Measurements from ENCODE around the gene TUBGCP5.

The TUBGCP5 gene

GRCh38 chr15:23073890-23074646 is 34.7 kb upstream of the TUBGCP5 start:
- DNase-seq (ENCODE audit: low read depth), result no peak
- no peak overlapping the region for H3K4me3 ChIP-seq (ENCODE audit: low read depth, low read length)
- TF ChIP-seq CTCF (IDR thresholded peaks at IDR 0.05; ENCODE audit: low read depth, low read length, missing control alignments), result no peak

GRCh38 chr15:23072633-23073032 is 33.3 kb upstream of the TUBGCP5 start:
- no peak for TF ChIP-seq CTCF (IDR thresholded peaks at IDR 0.05; ENCODE audit: low read depth, low read length, missing control alignments)
- no peak for DNase-seq (ENCODE audit: low read depth)
- H3K4me3 ChIP-seq (ENCODE audit: low read depth, low read length), result no peak overlapping the region

GRCh38 chr15:23069496-23070166 is 30.3 kb upstream of the TUBGCP5 start:
- H3K4me3 ChIP-seq (ENCODE audit: low read depth, low read length), result no peak overlapping the region
- TF ChIP-seq CTCF (IDR thresholded peaks at IDR 0.05; ENCODE audit: low read depth, low read length, missing control alignments), result peak; percentile 25
- no peak for DNase-seq (ENCODE audit: low read depth)

- no peak for DNase-seq (ENCODE audit: low read depth)
- no peak for TF ChIP-seq CTCF (IDR thresholded peaks at IDR 0.05; ENCODE audit: low read depth, low read length, missing control alignments)
- H3K4me3 ChIP-seq (ENCODE audit: low read depth, low read length), result no peak overlapping the region
These were observed 28.0 kb upstream of the TUBGCP5 start for GRCh38 chr15:23067416-23067815.

- no peak for TF ChIP-seq CTCF (IDR thresholded peaks at IDR 0.05; ENCODE audit: low read depth, low read length, missing control alignments)
- H3K4me3 ChIP-seq (ENCODE audit: low read depth, low read length), result no peak overlapping the region
- no peak for DNase-seq (ENCODE audit: low read depth)
These were observed 26.5 kb upstream of the TUBGCP5 start for GRCh38 chr15:23065836-23066235.

GRCh38 chr15:23064156-23064555 is 24.8 kb upstream of the TUBGCP5 start:
- DNase-seq (ENCODE audit: low read depth), result no peak
- no peak overlapping the region for H3K4me3 ChIP-seq (ENCODE audit: low read depth, low read length)
- no peak for TF ChIP-seq CTCF (IDR thresholded peaks at IDR 0.05; ENCODE audit: low read depth, low read length, missing control alignments)
